Activated CD8-positive, alpha-beta memory T cell treated with anti-CD3 and anti-CD28 coated beads, Interleukin-2, amount 50 U/mL, for 1 hour (primary cell): ENCODE data around the gene HBEGF.
A peak's percentile ranks its signal among the peaks of the same experiment; 100 is the strongest.

Experiments used
- DNase-seq: peaks from one replicate; pipeline ENCODE4 v3.0.0-alpha.2; 2020; ENCODE audit errors: extremely low read depth

The HBEGF gene

DNA sequence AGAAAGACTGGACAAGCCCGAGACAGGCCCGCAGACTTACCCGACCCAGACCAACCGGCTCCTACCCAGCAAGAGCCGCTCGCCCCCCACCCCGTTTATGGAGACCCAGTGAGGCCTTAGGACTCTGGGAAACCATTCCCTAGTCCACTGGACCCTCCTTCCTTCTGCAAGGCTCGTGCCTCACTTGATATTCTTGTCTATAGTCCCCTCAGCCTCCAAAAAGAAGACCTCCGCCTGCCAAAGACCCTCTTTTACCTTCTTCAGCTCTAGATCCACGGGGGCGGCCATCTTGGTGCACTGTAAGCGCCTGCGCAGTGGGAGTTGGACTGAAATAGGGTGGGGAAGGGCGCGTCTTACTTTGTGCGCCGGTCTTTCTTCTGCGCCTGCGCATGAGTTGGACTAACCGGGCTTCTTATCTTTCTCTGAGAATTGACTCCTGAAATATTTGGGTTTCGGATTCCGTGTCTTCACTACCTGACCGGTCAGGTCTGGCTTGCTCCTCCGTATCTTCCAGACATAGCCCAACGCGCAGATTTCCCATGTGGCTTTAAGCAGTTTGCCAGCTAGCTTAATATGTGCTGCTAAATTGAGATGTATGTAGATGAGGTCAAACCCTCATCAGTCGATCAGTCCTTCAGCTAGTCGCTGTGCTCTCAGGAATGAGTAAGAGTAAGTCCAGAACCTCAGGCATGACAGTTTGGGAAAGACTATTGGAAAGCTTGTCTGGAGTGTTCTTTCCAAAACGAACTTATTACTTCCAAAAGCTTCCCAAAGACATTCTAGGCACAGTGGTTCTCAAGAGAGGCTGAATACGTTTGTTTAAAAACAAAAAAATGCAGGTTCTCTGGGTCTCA, 43.4 kb downstream of the HBEGF start, which contains the start of gene PFDN1:
PFDN1 (minus strand) TSS at position 316 of the 854 bp plus-strand sequence; CDS start at position 288, 28 bp downstream.
- peak; percentile 93 for DNase-seq

DNA sequence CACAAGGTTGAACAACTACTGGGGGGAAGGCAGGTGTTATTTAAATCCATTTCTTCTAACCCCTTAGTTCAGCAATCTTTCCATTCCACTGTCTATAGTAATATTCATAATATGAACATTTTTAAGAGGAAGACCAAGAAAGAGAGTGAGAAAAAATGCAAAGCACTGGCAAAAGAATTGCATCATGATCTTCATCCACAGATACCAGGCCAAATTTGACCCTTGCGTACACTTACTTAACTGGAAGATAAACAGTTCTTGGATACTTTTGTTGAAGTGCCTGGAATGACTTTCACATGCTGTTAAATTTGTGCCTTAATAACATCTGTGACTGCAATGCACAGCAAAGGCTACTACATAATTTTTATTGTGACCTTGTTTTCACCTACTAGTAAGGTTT, 45.3 kb downstream of the HBEGF start:
- no peak for DNase-seq

DNA sequence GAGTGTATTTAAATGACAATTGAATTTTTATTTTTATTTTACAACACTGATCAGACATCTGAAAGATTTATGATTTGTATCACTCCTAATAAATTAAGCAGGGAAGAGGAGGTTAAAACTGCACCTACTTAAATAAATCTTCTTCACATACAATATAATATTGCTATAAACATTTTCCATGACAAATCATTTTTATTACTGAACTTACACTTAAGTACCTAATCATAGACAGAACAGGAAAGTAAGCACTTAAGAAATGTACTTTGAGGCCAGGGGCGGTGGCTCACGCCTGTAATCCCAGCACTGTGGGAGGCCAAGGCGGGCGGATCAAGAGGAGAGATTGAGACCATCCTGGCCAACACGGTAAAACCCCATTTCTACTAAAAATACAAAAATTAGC, 47.3 kb downstream of the HBEGF start:
- no peak for DNase-seq

DNA sequence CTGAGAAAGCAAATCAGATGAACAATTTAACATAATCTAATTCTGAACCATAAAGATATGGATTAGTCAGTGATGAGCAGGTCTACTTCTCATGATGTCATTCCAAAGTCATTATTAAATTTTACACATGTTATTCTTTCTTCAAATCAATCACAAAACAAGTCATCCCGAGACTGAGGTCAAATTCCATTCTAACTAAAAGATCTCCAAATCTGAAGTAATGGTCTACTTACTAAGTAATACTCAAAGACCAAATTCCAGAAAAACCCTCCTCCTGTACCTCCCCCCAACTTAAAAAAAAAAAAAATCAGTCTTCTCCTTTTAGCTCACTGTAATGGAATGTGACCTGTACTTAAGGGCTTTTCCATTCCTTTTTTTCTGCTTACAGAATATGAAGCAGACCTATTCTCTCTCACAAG, 48.2 kb downstream of the HBEGF start:
- no peak for DNase-seq

DNA sequence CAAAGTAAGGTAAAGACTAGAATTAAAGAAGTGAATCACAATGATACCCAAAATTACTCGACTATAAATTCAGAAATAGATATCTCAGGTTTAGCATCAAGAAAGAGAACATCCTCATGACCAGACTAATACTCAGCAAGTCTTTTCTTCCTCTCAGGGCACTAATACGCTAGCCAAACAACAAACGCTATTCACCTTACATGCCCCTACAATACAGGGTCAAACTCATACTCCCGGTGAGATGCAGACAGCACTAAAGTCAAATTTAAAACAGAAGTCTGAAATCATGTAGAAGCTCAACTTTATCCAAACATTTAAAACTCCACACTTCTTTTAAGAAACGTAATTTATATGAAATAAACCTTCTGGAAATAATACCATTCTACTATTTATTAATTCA, 49.1 kb downstream of the HBEGF start:
- no peak for DNase-seq

DNA sequence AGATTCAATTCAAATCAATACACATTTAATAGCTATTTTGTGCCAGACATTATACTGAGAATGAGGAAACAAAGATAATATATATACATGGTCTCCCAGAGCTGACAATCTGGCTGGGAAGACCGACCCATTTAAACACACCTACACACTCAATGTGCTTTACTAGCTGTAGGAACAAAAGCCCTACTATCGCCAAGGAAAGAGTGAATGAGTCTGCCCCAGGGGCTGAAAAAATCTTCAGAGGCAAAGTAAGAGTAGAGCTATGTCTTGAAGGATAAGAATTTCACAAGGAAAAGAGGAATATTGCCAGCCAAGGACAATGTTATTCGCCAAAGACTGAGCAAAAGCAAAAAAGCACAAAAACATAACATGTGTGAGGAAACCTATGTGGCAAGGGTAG, 50.1 kb downstream of the HBEGF start:
- DNase-seq, result no peak

DNA sequence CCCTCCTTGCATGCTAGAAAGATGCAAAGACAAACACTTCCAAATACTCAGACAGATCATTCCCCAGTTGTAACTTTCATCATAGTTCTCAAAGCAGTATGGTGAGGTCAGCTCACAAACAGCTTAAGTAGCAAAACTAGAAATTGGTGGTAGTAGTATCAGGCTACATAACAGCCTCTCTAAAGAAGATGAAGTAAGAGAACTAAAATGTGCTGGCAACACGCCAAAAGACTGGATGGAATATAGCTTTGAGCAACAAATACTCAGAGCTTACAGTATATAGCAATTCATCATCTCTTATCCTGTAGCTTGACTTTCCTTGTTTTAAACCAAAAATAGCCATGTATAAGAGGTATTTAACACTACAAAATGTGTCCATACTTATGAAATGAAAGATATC, 51.0 kb downstream of the HBEGF start:
- no peak for DNase-seq

DNA sequence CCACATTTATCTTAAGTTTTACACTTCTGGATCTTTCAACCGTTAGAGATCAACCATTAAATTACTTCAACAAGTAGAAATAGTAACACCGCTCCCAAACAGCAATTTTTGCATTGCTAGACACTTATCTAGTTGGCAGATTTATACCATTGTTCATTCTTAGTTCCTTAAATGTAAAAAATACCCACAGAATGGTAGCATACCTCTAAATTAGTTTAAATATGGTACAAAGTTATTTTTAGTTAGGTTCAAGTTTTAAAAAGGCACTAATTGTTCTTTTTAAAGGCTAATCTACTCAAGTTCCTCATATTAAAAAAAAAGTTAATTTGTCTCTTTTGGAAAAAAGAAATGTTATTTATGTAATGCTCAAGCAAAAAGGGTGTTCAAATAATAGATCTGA, 51.6 kb downstream of the HBEGF start:
- DNase-seq, result no peak

DNA sequence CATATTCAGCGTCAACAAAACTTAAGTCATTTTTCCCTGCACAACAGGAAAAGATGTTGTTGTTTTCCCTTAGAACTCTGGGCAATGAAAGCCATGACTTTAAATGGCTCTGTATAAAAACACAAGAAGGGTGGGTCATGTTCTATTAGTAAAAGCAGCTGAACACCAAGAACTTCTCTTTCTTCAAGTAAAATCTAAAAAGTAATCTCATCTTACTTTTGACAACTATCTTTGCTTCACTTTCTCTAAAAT, 52.6 kb downstream of the HBEGF start:
- no peak for DNase-seq

DNA sequence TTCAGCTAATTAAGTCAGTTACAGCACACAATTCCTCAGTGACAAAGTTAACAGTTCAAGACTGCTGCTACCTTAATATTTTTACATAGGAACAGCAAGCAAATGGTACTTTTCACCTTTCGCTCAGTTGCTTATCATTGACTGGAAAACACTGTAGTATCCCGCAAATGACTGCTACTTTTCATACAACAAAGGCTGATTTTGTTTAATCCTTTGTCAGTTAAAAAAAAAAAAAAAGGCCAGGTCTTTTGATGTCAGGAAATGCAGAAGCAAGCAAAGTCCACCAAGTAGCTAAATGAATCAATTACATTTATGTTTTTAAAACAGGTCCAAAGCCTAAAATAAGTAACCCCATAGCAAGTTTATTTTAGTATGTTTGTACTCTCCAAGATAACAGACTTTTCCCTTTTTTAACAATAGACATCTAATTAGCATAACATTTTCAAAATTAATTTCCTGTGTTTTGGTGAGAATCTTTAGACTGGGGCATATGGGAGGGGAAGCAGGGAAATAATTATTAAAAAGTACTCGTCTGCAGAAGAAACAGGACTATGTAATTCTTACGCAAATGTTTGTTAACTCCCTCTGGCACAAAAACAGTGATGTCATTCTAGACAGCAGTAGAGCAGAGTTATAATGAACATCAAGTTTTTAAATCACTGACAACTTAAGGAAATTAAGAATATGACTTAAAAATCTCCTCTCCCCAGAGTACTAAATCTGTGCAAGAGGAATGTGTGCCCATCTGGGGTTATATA, 53.1 kb downstream of the HBEGF start:
- DNase-seq, result no peak

DNA sequence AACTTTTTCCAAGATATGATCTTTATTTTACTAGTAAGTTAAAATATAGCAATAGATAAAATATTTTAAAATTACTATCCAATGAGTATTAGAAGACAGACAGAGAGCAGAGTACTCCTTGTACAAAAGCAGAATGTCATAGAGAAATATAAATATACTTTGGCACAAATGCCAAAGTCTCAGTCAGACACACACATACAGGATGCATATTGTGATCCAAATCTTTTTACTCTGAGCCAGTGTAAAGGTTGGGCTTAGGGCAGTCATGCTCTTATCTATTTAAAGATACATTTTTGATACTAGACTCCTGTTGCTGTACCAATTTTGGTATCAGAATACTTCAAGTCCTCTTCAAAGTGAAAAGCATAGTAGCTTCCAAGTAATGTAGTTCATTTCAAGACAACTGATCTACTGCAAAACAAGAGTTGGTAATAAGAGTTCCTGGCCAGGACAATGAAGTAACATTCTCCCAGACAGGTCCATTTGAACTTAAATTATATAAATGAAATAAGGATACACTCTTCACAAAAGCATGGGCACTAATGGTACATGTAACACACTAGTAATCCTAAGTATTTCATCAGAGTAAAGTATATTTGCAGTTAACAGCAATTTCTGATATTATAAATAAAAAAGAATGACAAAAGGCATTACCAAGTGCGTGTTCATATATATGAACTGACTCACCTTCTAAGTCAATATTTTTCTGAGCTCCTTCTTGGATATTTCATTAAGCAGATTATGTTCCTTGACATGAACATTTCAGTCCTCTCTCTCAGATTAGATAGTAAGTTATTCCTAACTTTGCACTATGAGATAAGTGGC, 54.0 kb downstream of the HBEGF start:
- DNase-seq, result no peak

DNA sequence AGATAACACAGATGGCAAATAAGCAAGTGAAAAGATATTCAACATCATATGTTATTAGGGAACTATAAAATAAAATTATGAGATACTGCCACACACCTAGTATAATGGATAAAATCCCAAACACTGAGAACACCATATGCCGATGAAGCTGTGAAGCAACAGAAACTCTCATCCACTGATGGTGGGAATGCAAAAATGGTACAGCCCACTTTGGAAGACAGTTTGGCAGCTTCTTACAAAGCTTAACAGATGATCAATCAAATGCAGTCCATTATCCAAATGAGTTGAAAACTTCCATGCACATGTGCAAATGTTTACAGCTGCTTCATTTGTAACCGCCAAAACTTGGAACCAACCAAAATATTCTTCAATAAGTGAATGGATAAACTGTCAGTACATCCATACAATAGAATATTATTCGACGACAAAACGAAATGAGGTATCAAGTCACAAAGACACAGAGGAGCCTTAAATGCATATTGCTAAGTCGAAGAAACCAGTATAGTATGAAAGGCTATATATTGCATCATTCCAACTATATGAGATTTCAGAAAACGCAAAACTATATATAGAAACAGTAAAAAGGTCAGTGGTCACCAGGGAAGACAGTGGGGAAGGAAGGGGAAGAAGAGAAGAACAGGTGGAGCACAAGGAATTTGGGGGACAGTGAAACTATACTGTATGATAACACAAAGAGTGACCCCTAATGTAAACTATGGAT, 58.4 kb downstream of the HBEGF start:
- DNase-seq, result no peak

DNA sequence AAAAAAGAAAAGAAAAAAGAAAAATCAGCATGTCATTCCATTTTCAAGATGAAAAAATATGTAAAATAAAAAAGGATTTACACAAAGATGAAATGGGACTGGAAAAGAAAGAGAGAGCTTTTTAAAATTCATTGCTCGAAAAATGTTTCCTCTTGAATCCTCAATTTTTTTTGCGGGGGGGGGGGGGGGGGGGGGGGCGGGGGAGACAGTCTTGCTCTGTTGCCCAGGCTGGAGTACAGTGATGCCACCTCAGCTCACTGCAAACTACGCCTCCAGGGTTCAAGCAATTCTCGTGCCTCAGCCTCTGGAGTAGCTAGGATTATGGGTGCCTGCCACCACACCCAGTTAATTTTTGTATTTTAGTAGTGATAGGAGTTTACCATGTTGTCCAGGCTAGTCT, 60.0 kb downstream of the HBEGF start:
- DNase-seq, result no peak

DNA sequence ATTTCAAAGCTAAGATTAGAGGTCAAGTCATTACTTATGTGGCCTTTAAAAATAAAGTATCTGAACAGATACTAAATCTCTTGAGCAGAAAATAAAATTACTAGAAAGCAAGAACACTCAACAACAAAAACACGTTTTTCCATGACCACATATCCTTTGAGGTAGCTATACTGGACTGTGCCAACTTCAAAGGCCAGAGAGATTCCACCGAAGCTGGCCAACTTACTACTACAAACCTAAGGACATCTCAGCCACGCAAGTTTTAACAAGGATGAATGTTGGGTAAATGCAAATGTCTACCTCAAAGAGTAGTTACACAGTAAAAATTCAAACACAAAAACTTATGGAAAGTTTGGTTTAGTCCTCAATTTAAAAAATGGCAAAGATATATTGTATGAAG, 62.4 kb downstream of the HBEGF start:
- DNase-seq, result no peak
